ENCODE results near the gene TYW1. TPM values are rescaled to one million over a fixed set of nuclear protein-coding genes. Genes with fewer than 3 reads are reported as not detected.
A peak's percentile ranks its signal among the peaks of the same experiment; 100 is the strongest.
"Not testable (repeated sequence)": the region's sequence is repeated elsewhere in the genome, so short reads cannot be mapped to it uniquely, and the experiment has no call there.

Gene TYW1
- total RNA-seq, 1 experiment from 2014 or later: 43.1 TPM

DNA sequence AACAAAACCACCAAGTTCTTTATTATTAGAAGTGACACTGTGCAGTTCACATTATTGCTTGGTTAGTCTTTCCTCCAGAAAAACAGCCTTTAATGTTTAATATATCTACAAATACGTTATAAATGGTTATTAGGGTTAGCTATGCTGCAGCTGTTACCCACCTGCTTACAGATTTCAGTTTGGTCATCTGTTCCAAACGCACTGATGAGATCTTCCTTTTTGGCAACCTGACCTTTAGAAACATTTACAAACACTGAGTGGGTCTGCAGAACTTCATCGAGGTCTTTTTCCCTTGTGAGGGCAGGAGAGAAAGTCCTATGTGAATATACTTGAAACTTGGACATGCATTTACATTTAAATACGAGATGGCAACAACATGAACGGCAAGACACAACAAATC is 2.6 kb upstream of the TYW1 start:
- DNase-seq (ENCODE audit: low read depth): not testable (repeated sequence)

DNA sequence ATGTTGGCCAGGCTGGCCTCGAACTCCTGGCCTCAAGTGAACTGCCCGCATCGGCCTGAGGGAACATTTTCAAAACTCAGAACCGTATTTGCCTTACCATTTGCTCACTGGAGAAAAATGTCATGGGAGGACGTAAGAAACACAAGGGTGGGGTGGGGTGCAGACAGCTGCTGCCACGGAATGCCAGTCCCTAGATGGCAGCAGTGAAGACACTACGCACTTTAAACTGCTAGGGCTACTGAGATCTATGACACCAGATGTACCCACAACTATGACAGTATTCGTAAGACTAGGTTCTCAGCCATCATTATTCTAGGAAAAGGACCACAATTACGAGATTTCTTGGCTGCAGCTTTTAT is 2.0 kb upstream of the TYW1 start:
- DNase-seq (ENCODE audit: low read depth): peak; percentile 82

DNA sequence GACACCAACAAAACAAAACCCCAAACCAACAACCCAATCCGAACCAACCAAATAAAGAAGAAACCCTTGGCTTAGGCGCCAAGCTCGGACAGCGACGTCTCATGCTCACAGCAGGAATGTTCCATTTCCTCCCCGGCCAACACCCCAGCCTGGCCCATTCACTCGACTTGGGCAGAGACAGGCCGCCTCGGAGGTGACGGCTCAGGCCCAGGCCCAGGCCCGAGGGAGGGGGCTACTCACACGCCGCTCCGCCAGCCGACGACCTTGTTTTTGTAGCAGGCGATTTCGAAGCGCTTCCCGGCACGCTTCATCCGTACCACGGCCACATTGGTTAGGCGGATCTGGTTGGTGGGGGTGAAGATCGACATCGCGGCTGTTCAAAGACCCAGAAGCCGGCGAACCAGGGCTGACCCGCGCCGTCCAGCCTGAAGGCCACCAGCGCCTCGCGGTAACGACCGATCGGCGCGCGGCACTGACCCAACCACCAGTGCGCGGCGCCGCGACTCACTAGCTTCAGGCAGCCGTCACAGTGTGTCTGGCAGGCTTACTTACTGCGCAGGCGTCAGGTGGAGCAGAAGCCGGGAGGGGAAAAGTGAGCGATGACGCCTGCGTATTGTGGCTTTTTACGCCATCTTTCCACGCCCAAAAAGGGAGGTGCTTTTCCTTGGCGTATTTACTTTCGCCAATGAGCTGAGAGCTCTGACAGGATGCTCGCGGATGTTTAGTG is 1.4 kb upstream of the TYW1 start, which contains the start of gene SBDS:
Gene SBDS, minus strand, starts transcription at position 537 of the 727 bp plus-strand sequence. Its CDS starts 169 bp downstream, at position 368.
- peak; percentile 100 for DNase-seq (ENCODE audit: low read depth)

DNA sequence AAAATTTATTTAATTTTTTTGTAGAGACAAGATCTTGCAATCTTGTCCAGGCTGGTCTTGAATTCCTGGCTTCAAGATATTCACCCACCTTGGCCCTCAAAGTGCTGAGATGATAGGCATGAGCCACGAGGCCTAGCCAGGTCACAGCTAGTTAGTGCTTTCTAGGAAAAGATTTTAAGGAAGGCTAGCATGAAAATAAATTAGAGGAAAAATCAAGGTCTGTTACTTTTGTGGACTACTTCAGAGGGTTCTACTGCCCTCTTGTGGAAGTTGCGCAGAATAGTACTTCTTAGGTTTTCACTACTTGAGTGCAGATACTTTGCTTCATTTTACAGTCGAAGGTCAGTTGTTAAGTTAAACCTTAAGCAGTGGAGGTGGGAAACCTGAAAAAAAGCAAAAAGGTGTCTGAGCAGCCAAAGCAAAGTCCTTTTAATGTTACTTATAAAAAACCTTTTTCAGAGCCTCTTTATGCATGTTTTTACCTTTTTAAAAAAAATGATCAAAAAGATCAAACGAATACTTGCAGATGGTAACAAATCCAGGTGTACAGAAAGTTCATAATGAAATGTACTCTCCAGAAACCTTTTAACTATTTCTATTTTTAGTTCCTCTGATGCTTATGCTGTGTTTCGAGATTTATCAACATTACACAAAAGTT is 4.1 kb downstream of the TYW1 start:
- DNase-seq (ENCODE audit: low read depth): peak; percentile 21

DNA sequence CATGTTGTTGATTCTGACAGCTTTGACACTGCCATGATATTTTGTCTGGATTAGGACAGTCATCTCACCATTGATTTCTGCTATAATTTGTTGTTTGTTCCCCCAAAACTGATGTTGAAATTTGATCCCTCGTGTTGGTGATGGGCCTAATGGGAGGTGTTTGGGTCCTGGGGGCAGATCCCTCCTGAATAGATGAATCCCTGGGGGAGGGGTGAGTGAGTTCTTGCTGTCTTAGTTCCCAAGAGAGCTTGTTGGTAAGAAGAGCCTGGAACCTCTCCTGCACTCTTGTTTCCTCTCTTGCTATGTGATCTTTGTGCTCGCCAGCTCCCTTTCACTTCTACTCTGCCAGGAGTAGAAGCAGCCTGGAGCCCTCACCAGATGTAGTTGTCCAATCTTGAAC is 7.5 kb downstream of the TYW1 start:
- not testable (repeated sequence) for DNase-seq (ENCODE audit: low read depth)

DNA sequence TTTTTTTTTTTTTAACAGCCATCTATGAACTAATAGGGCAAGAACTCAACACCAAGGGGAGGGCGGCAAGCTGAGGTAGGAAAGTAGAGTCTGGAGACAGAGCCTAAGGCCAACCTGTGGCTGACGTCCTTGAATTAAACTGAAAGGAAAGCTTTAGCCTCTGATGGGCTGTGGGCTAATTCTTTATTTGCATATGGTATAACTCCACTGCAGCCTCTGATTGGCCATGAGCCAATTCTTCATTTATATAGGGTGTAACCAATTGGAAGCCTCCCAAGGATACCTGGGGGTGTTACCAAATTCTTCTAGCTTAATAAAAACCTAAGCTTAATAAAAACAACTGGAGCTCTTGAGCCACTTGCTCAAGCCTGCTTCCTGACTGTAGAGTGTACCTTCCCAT is 10.3 kb downstream of the TYW1 start:
- no peak for DNase-seq (ENCODE audit: low read depth)

DNA sequence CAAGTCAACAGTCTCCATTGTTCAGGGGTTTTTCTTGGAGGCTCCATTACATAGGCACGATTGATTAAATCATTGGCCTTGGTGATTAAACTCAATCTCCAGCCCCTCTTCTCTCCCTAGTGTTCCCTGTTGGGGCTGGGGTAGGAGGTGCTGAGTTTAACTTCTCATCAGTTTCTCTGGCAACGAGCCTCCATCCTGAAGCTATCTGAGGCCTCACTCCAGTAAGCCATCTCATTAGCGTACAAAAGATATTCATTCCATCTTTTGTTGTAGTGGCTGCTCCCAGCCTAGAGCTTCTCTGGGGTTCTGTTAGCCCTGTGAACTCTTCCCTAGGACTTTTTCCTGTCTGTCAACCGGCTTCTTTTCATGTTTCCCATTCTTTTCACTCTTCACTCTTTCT is 11.6 kb downstream of the TYW1 start:
- no peak for DNase-seq (ENCODE audit: low read depth)

DNA sequence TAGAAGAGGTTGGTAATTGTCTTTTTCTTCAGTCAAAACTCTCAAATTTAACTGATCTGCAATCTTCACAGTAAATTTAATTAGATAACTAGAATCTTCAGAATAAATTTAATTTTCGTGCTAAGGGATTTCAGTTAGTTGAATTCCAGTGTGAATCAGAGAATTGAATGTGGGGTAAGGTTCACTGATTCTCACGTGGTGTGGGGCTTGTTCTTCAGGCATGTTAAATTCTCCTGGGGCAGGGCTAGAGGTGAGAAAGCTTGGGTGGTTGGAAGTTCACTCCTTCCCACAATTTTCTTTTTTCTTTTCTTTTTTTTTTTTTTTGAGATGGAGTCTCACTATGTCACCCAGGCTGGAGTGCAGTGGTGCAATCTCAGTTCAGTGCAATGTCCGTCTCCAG is 13.0 kb downstream of the TYW1 start:
- peak; percentile 19 for DNase-seq (ENCODE audit: low read depth)

DNA sequence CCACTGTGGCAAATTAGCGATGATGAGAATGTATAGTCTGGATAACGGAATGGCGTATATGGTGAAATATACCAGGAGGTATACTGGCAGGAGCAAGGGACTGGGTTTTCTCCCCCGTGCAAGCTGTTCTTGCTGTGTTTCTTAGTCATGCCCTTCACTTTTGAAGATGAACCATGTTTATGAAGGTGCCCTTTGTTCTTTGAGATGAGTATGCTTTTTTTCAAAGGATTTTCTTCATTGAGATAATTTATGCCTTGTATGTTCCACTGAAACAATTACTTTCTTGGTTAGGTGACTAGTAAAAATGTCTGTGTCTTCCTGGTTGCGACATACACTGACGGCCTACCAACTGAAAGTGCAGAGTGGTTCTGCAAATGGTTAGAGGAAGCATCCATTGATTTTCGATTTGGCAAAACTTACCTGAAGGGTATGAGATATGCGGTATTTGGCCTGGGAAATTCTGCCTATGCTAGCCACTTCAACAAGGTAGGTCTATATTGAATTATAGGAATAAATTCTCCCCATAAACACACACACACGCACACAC is 17.5 kb downstream of the TYW1 start:
- DNase-seq (ENCODE audit: low read depth): not testable (repeated sequence)

DNA sequence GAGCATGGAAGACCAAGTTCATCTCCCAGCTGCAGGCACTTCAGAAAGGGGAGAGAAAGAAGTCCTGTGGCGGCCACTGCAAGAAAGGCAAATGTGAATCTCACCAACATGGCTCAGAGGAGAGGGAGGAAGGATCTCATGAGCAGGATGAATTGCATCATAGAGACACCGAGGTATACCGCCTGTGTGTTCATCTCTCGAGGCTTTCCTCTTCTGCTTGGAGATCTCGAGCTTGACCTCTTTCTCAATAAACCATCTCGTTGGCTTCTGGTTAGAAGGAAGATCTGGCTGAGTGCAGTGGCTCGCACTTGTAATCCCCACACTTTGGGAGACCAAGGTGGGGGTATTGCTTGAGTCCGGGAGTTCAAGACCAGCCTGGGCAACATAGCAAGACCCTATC is 21.3 kb downstream of the TYW1 start:
- DNase-seq (ENCODE audit: low read depth): not testable (repeated sequence)

DNA sequence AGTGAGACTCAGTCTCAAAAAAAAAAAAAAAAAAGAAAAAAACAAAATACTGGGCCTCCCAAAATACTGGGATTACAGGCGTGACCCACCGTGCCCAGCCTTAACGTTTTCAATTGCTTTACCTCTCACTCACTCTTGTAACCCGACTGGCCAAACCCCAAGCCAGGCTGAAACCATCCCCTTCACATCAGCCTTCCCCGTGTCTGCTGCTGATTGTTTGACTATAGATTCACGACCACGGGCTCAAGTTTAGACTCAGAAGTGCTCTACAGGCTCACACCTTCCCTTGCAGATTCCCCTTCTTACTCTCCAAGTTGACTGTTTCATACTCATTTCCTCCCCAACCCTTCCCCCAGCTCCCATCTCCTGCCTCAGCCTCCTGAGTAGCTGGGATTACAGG is 22.3 kb downstream of the TYW1 start:
- no peak for DNase-seq (ENCODE audit: low read depth)

DNA sequence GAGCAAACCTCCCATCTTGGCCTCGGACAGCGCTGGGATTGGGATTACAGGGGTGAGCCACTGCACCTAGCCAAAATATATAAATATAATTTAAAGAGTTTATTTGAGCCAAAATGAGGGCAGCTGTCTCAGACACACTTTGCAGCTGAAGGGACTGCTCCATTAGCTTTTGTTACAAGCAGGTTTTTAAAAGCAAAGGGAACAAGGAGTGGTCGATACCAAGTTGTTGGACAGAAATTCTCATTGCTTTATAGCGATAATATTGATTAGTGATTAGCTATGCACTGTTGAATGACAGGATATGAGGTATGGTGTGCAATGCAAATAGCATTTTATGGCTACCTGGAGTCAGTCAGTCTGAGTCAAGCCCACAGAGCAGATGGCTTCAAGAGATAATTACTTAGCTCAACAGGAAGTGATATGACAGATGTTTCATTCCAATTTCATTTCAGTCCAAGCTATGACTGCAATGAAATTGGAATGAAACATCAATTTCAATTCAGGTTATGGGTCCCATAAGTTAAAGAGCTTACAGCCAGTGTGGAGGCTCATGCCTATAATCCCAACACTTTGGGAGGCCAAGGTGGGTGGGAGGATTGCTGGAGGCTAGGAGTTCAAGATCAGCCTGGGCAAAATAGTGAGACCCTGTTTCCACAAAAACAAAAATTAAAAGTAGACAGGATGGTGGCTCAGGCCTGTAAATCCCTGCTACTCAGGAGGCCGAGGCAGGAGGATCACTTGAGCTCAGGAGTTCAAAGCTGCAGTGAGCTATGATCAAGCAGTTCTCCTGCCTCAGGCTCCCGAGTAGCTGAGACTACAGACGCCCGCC is 23.1 kb downstream of the TYW1 start:
- DNase-seq (ENCODE audit: low read depth): peak; percentile 42

DNA sequence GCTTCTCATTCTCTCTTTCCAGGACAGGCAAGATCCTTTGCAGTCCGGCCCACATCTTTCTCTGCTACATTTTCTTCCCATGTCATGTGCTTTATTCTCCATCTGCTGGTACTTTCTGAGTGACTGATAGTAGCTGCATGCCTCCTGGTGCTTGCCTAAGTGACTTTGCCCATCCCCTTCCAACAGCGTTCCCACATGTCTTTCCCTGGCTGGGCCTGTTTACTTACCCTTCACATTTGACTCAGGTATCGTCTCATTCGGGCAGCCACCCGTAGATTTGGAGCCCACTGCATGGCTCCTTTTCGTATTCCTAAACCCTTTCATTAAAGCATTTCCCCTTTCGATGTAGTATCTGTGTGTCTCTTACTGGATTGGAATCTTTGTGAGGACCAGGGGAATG is 24.6 kb downstream of the TYW1 start:
- no peak for DNase-seq (ENCODE audit: low read depth)

DNA sequence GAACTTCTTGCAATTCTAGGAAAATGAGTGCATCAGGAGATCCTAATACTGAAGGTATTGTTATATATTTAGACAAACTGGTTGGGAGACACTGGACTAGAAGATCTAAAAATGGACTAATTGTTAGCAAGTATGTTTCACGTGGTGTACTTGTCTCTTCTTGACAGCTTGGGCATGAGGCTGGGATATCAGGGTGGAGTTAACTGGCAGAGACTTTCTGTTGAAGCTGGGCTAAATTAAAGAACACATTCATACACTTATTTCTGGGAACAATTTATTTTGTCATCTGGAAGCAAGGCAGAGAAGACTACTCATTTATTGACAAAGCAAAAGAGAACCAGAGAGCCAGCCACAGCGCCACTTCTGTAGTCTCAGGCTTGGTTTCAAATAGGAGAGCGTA is 25.9 kb downstream of the TYW1 start:
- DNase-seq (ENCODE audit: low read depth): no peak

DNA sequence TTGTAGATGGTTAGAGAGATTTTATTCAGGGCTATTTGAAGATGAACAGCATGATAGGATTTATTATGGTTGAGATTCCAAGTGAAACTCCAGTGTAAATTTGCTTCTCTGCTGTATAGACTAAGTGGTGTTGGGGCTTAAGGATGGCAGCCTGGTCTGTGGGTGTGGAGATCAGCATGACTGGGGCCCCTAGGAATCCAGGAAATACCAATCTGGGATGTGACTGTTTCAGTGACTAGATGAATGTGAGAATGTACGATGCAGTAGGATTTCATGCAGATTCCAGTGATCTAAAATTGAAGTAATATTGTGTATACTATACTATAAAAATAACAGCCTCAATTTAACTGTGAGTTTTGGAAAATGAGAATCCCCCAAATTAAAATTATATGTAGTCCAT is 28.8 kb downstream of the TYW1 start:
- DNase-seq (ENCODE audit: low read depth): peak; percentile 81

DNA sequence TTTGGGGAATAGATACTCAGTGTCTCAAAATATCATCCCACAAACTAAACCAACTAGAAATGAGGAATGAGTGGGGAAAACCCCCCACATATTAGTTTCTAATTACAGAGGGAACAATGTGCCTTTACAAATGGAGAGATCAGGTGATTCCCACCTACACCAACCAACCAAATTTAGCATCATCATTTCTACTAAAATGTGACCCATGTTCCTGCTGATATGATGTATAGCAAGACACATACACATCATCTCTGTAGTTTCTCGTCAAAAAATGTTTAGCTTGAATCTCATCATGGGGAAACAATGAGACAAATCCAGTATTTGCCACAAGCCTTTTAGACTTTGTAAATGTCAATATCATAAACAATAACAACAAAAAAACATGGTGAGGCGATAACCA is 35.1 kb downstream of the TYW1 start:
- not testable (repeated sequence) for DNase-seq (ENCODE audit: low read depth)

DNA sequence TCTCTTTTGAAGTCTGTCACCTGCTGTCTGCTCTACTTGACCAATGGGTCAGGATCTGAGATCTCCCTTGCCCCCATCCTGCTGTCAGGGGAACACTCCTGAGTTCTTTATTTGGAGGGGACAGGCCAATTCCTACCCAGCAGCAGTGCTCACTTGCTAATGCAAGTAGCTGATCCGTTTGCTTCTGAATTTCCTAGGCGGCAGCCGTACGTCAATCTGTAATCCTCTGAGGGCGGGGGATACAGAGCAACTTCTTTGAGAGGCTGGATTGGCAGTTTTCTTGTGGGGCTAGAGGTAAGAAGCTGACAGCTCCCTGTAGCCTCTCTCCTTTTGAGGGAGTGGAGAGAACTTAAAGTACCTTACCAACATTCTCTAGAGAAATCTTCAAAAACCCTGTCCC is 36.6 kb downstream of the TYW1 start:
- no peak for DNase-seq (ENCODE audit: low read depth)

DNA sequence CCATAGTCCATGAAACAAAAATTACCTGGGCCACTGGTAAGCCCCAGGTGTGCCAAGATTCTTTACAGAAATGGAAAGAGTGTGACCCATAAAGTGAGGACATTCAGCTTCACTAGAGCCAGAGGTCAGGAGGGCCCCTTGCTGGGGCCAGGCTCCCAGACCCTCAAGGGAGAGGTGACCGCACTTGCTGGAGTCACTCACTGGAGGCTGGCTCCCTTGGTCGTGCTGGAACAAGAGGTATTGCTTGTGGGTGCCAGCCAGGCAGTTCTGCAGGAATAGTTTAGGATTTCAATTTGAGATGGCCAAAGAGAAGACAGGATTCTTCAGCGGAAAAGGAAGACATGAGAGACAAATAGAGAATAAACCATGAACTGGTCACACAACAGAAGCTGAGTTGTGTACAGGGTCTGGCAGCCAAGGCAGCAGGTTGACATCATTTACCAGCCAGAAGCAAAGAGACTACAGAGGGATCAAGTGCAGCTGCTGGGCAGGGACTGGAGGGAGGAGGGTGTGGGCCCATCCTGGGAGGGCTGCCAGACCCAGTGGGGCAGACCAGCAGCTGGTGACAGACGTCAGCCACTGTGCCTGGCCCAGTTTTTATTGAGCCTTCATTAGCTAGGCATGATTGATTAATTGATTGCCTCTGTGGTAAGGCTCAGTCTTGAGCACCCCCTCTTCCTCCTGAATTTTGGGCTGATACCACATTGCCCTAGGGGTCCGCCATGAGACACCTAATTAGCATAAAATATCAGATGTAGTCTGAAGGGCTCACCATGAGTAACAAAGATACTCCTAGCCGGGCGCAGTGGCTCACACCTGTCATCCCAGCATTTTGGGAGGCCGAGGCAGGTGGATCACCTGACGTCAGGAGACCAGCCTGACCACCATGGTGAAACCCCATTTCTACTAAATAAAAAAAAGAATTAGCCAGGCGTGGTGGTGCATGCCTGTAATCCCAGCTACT is 40.1 kb downstream of the TYW1 start:
- not testable (repeated sequence) for DNase-seq (ENCODE audit: low read depth)

DNA sequence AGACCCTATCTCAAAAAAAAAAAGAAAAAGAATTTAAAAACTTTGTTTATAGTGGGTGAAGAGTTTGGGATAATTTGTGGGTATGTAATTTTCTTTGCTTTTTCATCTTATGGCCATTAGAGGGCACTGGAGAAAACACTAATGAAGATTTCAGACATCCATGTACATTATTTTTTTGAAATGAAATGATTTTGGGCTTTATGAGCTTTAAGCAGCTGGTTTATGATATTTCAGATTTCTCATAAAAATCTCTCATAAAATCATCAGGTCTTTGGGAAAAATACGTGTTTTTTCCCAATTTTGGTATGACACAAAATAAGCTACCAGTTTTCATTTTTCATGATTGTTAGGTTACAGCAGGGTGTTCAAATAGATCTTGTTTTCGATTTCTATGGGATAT is 44.2 kb downstream of the TYW1 start:
- DNase-seq (ENCODE audit: low read depth): not testable (repeated sequence)

DNA sequence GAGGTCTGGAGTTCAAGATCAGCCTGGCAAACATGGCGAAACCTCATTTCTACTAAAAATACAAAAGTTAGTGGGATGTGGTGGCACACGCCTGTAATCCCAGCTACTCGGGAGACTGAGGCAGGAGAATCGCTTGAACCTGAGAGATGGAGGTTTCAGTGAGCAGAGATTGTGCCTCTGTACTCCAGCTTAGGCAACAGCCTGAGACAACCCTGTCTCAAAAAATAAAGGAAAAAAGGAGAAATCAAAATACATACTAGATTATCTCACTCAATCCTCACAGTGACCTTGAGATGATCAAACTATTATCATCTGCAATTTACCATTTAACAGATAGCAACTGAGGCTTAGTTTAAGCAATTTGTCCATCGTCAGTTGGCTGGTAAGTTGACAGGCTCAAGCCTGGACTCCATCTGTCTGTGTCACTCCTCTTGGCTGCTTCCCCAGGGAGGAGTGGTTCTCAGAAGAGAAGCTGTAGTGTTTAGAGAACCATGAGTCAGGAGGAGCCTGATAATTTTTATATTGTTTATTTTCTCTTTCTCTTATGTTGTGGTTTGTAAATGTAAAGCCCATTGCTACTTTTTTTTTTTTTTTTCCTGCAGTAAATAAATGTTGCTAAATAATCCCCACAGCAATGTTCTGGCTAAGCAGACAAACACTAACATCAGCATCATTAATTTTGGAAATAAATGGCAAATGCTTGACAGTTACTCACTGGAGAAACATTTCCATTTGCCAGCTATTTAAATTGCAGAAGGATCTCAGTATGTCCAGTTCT is 46.3 kb downstream of the TYW1 start:
- DNase-seq (ENCODE audit: low read depth): peak; percentile 84

Measured in Daoy (cell line).